ENCODE data around the gene PTCRA. TPM values are rescaled to one million over a fixed set of nuclear protein-coding genes. Genes with fewer than 3 reads are reported as not detected.

Gene PTCRA, protein sequence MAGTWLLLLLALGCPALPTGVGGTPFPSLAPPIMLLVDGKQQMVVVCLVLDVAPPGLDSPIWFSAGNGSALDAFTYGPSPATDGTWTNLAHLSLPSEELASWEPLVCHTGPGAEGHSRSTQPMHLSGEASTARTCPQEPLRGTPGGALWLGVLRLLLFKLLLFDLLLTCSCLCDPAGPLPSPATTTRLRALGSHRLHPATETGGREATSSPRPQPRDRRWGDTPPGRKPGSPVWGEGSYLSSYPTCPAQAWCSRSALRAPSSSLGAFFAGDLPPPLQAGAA
- 0.17 TPM in 1 of 2 replicates, not detected in the other for total RNA-seq

GRCh38 chr6:42915732-42916131, at the start of gene PTCRA:
PTCRA (plus strand) TSS chr6:42916053; CDS start chr6:42916070, 17 bp downstream.

DNA sequence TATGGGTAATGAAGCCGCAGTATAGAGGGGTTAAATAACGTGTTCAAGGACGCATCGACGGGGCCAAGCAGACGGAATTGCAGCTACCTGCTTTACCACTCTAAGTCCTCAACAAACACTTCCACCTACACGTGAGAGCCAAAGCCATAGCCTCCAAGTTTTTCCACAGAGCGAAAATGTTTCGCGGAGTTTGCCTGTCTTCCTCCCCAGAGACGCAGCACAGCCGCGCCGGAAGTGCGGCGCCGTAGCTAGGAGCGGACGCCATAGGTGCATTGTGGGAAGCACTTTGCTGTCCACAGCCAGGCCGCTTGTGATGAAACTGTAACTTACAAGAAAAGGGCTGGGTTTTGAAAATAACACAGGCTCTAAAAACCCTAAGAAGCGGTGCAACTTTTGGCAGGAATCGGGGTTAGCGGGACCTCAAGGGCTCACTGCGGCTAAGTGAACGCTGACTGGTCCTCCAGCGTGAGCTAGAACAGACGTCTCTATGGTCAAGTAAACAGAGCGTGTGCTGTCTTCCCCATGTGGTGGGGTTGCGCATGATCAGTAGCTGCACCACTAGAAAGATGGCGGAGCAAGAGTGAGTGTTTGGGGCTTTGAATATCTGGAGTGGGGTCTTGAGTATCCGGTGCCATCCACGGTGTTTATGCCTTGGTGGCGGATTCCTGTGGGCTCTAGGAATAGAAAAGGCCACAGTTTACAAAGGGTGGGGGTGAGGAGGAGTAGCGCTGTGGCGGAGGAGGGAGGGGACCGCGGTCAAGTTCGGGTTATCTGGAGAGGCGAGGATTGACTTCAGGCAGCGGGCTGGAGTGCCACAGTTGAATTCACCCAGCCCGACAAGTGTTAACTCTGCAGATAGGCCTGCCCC, 36.2 kb upstream of the PTCRA start, which contains the start of gene RPL7L1:
TSS of gene RPL7L1 (plus strand) at position 245 of the 868 bp plus-strand sequence. CDS start at position 540, 295 bp downstream.

GRCh38 chr6:42928986-42929820, 13.3 kb downstream of the PTCRA start, which contains the start of gene CNPY3:
CNPY3 (plus strand) TSS chr6:42929480; CDS start chr6:42929571, 91 bp downstream.

DNA sequence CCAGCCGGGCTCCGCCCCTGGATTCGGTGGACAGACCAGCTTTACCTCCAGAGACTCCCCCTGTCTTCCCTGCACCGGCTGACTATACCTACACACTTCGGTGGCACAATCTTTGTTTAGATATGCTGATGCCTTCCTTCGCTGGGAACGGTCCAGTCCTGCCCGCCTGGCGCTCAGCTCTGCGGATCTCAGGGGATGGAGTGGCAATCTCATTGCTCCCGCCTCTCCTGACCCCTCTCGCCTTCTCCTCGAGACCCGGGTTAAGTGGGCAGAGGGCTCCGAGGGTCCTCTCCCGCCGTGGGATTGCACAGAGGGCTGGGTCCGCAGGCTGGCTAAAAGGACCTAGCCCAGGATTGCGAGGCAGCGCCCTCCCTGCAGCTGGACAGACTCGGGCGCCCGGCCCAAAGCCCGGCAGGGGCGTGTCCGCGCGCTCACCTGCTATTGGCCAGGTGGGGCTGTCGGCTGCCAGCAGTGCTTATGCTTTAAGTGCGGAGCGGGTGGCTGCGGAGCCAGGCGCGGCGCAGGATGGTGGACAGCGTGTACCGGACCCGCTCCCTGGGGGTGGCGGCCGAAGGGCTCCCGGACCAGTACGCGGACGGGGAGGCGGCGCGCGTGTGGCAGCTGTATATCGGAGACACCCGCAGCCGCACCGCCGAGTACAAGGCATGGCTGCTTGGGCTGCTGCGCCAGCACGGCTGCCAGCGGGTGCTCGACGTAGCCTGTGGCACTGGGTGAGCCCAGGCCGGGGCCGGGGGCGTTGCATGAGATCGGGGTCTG, 44.6 kb downstream of the PTCRA start, which contains the start of gene GNMT:
TSS of gene GNMT (plus strand) at position 512 of the 777 bp plus-strand sequence. CDS start at position 526, 14 bp downstream.

Other genes starting within 250 kb of the PTCRA start
- gene PRPH2, start 193.5 kb upstream of the PTCRA start, total RNA-seq = 0.69 and 0.87 TPM in 2 replicates
- 35.8 and 37.0 TPM in 2 replicates for gene TBCC, start 169.9 kb upstream of the PTCRA start, total RNA-seq
- gene BICRAL, start 134.0 kb upstream of the PTCRA start, total RNA-seq = 5.1 and 5.8 TPM in 2 replicates
- gene RPL7L1, start 36.4 kb upstream of the PTCRA start, total RNA-seq = 96.3 and 122 TPM in 2 replicates
- 24.3 and 29.0 TPM in 2 replicates for gene CNPY3, start 13.4 kb downstream of the PTCRA start, total RNA-seq
- gene GNMT, start 44.7 kb downstream of the PTCRA start, total RNA-seq = 0.11 and 0.17 TPM in 2 replicates
- gene PEX6, start 63.1 kb downstream of the PTCRA start, total RNA-seq = 11.8 and 28.6 TPM in 2 replicates
- gene PPP2R5D, start 68.5 kb downstream of the PTCRA start, total RNA-seq = 22.3 and 31.3 TPM in 2 replicates
- gene MEA1, start 97.9 kb downstream of the PTCRA start, total RNA-seq = 36.4 and 37.4 TPM in 2 replicates
- 134 and 141 TPM in 2 replicates for gene KLHDC3, start 98.2 kb downstream of the PTCRA start, total RNA-seq
- gene RRP36, start 105.6 kb downstream of the PTCRA start, total RNA-seq = 73.8 and 80.4 TPM in 2 replicates
- gene CUL7, start 137.8 kb downstream of the PTCRA start, total RNA-seq = 18.4 and 23.4 TPM in 2 replicates
- gene MRPL2, start 143.4 kb downstream of the PTCRA start, total RNA-seq = 11.3 and 11.5 TPM in 2 replicates
- gene KLC4, start 143.6 kb downstream of the PTCRA start, total RNA-seq = 16.5 and 17.2 TPM in 2 replicates
- gene PTK7, start 160.3 kb downstream of the PTCRA start, total RNA-seq = 28.2 and 39.6 TPM in 2 replicates